ENCODE results near the gene TRIM46. TPM values are rescaled to one million over a fixed set of nuclear protein-coding genes. Genes with fewer than 3 reads are reported as not detected.

TRIM46 gene
- total and polyA plus RNA-seq, 9 of the 15 experiments (the other 6 are each of a cell fraction or from before 2014, with no cell fraction given): 0.05 to 0.60 (median 0.16) TPM; not detected in 3

GRCh38 chr1:155139895-155140629, 33.6 kb upstream of the TRIM46 start, which contains the start of gene DPM3 (continued):
- TF ChIP-seq ZNF639 (CRISPR knock-in tag; conservative IDR thresholded peaks at IDR 0.05 in 1 of 2, IDR thresholded peaks at IDR 0.05 in 1 of 2) (peak in 1 of 2 experiments; percentile 50; a peak in 1 of 4 replicates), ZNF436 (CRISPR knock-in tag; IDR thresholded peaks at IDR 0.05) (no peak), MAZ (CRISPR knock-in tag; conservative IDR thresholded peaks at IDR 0.05 in 1 of 2, IDR thresholded peaks at IDR 0.05 in 1 of 2) (peak; percentile 70 to 73), PTRF (tag; IDR thresholded peaks at IDR 0.05) (no peak), FIP1L1 (IDR thresholded peaks at IDR 0.05; ENCODE audit: low read depth, low read length, poor library complexity, severe bottlenecking) (no peak), ZNF384 (IDR thresholded peaks at IDR 0.05; ENCODE audit: low read depth, low read length) (no peak), RBM39 (optimal IDR thresholded peaks at IDR 0.05; ENCODE audit: low read depth, low read length) (no peak), KDM1A (IDR thresholded peaks at IDR 0.05) (no peak), ELK1 (CRISPR knock-in tag; IDR thresholded peaks at IDR 0.05) (no peak), CHAMP1 (IDR thresholded peaks at IDR 0.05) (no peak), ZNF124 (CRISPR knock-in tag; IDR thresholded peaks at IDR 0.05) (no peak), ATF3 (IDR thresholded peaks at IDR 0.05) (peak; percentile 60), ATF3 (CRISPR knock-in tag; conservative IDR thresholded peaks at IDR 0.05) (no peak), MEF2A (IDR thresholded peaks at IDR 0.05; ENCODE audit: control insufficient read depth, low read depth, low read length) (no peak), E4F1 (CRISPR knock-in tag; IDR thresholded peaks at IDR 0.05; ENCODE audit: borderline replicate concordance) (no peak), MCM7 (IDR thresholded peaks at IDR 0.05) (no peak), PCBP1 (IDR thresholded peaks at IDR 0.05; ENCODE audit: low read depth, low read length, poor library complexity, severe bottlenecking) (no peak), CBX1 (IDR thresholded peaks at IDR 0.05; ENCODE audit: low read depth) (no peak), ZNF354B (CRISPR knock-in tag; IDR thresholded peaks at IDR 0.05) (no peak)
